Midbrain (tissue), 1 donor: ENCODE measurements around the gene TPD52L2.
"Not testable (repeated sequence)": the region's sequence is repeated elsewhere in the genome, so short reads cannot be mapped to it uniquely, and the experiment has no call there.

Experiments used
- DNase-seq: peaks from one replicate; lab custom pipeline; 2025; lab: John Stamatoyannopoulos, UW

TPD52L2 gene

GRCh38 chr20:63878899-63879663 is 14.0 kb downstream of the TPD52L2 start:
- no peak for DNase-seq

GRCh38 chr20:63880901-63881300 is 15.8 kb downstream of the TPD52L2 start:
- DNase-seq = not testable (repeated sequence)

- DNase-seq = no peak
These were observed 16.6 kb downstream of the TPD52L2 start for GRCh38 chr20:63881451-63882226.

- DNase-seq = no peak
These were observed 17.5 kb downstream of the TPD52L2 start for GRCh38 chr20:63882257-63883200.

- DNase-seq = no peak
These were observed 18.1 kb downstream of the TPD52L2 start for GRCh38 chr20:63883201-63883593.

GRCh38 chr20:63884506-63885263 is 19.6 kb downstream of the TPD52L2 start:
- DNase-seq = no peak

GRCh38 chr20:63885264-63886053 is 20.4 kb downstream of the TPD52L2 start:
- DNase-seq = no peak

- no peak for DNase-seq
These were observed 21.0 kb downstream of the TPD52L2 start for GRCh38 chr20:63886054-63886419.

- DNase-seq = no peak
These were observed 21.9 kb downstream of the TPD52L2 start for GRCh38 chr20:63886921-63887320.

- no peak for DNase-seq
These were observed 24.5 kb downstream of the TPD52L2 start for GRCh38 chr20:63889241-63890200.

- no peak for DNase-seq
These were observed 25.1 kb downstream of the TPD52L2 start for GRCh38 chr20:63890201-63890576.

- no peak for DNase-seq
These were observed 25.5 kb downstream of the TPD52L2 start for GRCh38 chr20:63890616-63891015.

- DNase-seq = no peak
These were observed 26.3 kb downstream of the TPD52L2 start for GRCh38 chr20:63891061-63892002.

GRCh38 chr20:63892402-63892801 is 27.3 kb downstream of the TPD52L2 start:
- no peak for DNase-seq

GRCh38 chr20:63893999-63894357 is 28.9 kb downstream of the TPD52L2 start:
- no peak for DNase-seq

- DNase-seq = peak; percentile 96
These were observed 29.5 kb downstream of the TPD52L2 start, which contains the start of gene DNAJC5 for GRCh38 chr20:63894358-63895201. Gene DNAJC5 (plus strand): TSS chr20:63895126. CDS start chr20:63928346, 33,220 bp downstream.

GRCh38 chr20:63895202-63895951 is 30.3 kb downstream of the TPD52L2 start:
- DNase-seq = no peak
